GM18867 (cell line): ENCODE results near the gene NME1.

ENCODE experiments used
- ATAC-seq: cut with Tn5 transposase; IDR thresholded peaks from one replicate; pipeline ENCODE4 v1.9.1; 2021; ENCODE audit warnings: mild to moderate bottlenecking, moderate library complexity; ENCODE audit not compliant: unreplicated experiment

NME1 gene

GRCh38 chr17:51188271-51188833 lies 35.0 kb downstream of the NME1 start:
- ATAC-seq, result no peak

- no peak for ATAC-seq
These were observed 35.8 kb downstream of the NME1 start for GRCh38 chr17:51189162-51189561.

GRCh38 chr17:51189628-51190027 lies 36.3 kb downstream of the NME1 start:
- no peak for ATAC-seq

DNA sequence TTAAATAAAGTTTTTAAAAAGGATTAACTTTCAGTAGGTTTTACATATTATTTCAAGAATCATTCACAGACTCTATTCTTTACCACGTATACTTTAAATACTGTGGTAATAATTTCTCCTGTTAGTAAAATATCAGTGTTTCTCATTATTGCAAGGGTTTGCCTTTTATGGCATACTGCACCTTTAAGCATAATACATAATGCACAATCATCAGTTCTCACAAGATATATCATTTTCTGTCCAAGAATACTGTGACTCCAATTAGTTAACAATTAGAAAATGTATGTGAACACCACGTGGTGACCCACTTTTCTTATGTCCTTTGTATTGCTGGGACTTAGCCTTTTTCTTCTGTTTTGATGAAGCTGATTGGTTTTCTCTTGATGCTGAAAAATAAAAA lies 38.5 kb downstream of the NME1 start:
- no peak for ATAC-seq

DNA sequence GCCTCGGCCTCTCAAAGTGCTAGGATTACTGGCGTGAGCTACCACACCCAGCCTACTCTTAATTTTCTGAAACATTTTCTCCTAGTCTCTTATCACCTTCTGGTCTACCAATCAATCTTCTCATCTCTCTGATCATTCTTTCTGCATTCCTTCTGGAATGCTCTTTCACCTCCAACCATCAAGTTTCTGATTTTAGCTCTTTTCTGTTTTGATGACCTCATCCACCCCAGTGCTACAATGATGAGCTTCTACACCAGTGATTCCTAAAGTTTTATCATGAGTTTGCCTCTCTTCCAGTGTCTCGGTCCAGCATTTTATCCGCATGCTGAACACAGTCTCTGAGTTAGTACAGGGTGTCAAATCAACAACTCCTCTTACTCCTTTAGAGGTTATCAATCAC lies 44.4 kb downstream of the NME1 start:
- no peak for ATAC-seq

GRCh38 chr17:51200295-51200694 lies 46.9 kb downstream of the NME1 start:
- ATAC-seq, result no peak

DNA sequence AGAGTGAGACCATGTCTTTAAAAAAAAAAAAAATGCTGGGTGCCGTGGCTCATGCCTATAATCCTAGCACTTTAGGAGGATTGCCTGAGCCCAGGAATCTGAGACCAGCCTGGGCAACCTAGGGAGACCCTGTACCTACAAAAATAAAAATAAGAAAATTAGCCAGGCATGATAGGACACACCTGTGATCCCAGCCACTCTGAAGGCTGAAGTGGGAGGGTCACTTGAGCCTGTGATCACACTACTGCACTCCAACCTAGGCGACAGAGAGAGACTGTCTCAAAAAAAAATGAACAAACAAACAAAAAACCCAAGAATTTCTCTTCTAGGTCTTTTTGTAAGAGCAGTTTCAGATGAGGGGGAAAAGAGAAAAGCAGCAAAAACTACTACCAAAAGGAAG lies 47.5 kb downstream of the NME1 start:
- ATAC-seq, result no peak

DNA sequence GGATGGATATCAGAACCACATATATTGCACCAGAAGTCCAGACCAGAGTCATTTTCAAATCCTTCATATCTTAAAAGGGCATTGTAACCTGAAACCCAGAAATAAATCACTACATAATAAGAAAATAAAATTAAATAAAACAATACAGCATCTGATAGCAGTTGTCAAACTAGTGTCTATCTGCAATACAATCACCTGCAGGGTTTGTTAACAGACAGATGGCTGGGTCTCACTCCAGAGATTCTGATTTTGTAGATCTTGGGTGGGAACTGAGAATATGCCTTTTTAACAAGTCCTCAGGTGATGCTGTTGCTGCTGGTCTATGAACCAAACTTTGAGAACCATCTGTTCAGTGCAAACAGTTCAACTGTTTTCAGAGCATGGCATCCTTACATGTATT lies 50.5 kb downstream of the NME1 start:
- ATAC-seq, result no peak
